Pulmonary artery endothelial cell (primary cell): ENCODE results near the gene ANO4. TPM values are rescaled to one million over a fixed set of nuclear protein-coding genes. Genes with fewer than 3 reads are reported as not detected.
"Not testable (repeated sequence)": the region's sequence is repeated elsewhere in the genome, so short reads cannot be mapped to it uniquely, and the experiment has no call there.

Experiments used
- DNase-seq: peaks from one replicate; pipeline ENCODE4 v3.0.0-alpha.2; 2011; ENCODE audit warnings: low read depth, low spot score
- total RNA-seq: library from RNA; depleted of rRNA; stranded (reverse); fragments of >200 nt; gene quantifications from 2 replicates; pipeline ENCODE4 v1.2.3, GENCODE V29; 2014

The ANO4 gene
- total RNA-seq, 1 donor from 2014 or later: 0.13 TPM

DNA sequence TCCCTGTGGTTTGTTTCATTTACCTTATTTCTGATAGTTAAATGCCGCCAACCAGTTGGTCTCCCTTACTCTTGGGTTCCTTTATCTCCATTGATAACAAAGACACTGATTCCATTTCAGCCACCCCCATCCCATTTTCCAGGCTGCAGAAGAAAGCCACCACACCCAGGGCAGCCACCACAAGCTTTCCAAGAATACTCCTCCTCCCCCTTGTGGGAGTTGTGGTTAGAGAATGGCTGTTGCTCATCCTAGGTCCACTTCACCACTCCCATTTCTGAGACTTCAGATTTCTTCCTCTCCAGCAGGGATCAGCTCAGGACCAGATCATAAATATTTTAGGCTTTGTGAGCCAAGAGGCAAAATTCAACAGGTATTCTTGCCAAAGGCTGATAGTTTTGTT is 73.9 kb downstream of the ANO4 start:
- DNase-seq: no peak

- DNase-seq: no peak
These were observed 76.7 kb downstream of the ANO4 start for GRCh38 chr12:100871195-100871734.

DNA sequence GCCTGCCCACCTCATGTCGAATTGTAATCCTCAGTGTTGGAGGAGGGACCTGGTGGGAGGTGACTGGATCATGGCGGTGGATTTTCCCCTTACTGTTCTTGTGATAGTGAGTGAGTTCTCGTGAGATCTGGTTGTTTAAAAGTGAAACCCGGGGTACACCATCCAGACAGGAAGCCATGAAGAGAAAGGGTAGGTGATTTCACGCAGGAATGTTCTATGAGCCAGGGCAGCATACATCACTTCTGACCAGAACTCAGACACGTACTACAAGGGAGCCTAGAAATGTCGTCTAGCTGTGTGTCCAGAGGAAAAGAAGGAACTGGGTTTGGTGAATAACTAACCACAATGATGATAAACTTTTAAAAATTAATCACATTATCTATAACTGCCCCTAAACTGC is 80.6 kb downstream of the ANO4 start:
- DNase-seq: no peak

DNA sequence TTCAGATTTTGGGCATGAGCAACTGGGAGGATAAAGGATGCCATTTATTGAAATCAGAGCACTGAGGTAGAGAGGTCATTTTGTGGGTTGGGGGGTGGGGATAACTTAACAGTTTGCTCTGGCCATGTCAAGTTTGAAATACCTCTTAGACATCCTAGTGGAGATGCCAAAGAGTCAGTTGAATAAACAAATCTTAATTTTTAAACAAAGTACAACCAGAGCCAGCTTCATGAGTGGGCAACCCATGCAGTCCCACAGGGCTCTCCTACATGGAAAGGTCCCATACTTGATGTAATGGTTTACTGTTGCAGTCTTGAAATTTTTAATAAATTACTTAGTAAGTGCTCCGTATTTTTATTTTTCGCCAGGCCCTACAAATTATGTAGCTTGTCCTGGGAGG is 81.2 kb downstream of the ANO4 start:
- DNase-seq: no peak

DNA sequence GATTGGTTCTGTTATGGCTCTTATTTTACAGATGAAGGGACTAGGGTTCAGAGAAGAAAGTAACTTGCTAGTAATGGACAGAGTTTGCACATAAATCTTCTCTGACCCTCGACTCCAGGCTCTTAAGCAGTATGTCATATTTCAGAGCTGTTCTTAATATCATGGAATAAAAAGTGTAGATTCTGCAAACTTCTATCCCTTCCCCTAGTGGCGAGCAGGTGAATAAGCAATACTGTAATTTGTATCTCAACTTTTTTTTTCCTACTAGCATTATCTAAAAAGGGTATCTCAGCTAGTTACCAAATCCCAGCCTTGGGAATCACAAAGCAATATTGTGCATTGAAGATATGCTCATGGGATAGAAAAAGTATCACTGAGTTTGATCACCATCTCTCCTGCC is 83.2 kb downstream of the ANO4 start:
- no peak for DNase-seq

DNA sequence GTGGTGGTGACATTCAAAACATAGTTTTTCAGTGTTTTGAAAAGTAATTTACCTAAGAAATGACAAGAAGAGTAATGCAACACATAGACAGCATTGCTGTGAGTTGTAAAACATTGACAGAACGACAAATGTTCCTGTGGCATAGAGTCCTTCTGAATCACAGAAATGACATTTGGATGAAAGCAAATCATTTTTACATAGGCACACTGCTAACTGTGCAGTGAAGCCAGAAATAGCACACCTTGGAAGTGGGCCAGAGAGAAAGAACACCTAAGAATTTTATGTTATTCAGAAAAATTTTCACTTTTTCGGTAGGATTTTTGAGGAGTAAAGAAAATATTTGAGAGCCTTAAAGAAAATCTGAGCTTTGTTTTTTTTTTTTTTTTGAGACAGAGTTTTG is 100.6 kb downstream of the ANO4 start:
- no peak for DNase-seq

DNA sequence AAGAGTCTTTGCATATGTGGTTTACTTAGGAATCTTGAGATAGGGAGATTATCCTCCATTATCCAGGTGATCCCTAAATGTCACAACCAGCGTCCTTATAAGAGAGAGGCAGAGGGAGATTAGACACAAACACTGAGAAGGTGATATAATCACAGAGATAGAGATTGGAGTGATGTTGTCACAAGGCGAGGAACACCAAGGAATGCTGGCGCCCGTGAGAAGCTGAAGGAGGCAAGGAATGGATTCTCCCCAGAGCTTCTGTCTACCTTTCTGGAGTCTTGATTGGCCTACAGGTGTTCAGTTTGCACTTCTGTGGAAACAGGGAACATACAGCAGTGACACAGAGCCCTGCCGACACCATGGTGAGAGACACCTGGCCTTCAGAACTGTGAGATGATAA is 101.6 kb downstream of the ANO4 start:
- no peak for DNase-seq

DNA sequence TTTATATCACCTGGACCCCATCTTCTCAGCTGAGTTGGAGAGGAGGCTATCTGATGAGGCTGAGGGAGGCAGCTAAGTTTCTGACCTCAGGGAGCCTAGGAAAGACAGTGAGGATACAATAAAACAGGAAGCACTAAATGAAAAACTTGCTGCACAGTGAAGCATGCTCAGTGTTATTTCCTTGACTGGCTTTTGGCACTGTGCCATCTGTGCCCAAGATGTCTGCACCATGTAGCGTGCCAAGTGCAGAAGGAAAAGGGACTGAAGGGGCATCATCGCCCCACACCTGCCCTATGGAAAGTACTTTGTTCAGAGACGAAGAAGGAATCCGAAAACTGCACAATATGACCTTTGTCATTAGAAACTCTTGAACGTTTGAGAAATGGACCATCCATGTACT is 102.7 kb downstream of the ANO4 start:
- DNase-seq: no peak

GRCh38 chr12:100899301-100899700 is 104.7 kb downstream of the ANO4 start:
- no peak for DNase-seq

DNA sequence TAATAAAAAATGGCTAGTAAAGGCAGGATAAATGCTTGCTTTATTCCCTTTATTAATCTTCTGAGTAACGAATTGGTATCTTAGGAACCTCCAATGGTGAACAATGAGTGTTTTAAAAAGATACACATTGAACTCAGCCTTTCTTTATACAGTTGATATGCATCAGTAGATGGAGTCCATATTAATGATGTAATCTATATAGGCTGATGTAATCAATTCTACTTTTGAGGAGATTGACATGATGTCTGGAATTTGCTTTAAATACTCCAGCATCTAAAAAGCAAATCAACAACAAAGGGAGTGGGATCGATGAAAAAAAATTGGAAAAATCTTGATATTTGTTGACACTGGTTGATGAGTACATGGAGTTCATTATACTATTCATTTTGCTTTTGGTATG is 106.2 kb downstream of the ANO4 start:
- no peak for DNase-seq

- DNase-seq: no peak
These were observed 106.7 kb downstream of the ANO4 start for GRCh38 chr12:100901266-100901665.

GRCh38 chr12:100904270-100904669 is 109.7 kb downstream of the ANO4 start:
- DNase-seq: no peak

DNA sequence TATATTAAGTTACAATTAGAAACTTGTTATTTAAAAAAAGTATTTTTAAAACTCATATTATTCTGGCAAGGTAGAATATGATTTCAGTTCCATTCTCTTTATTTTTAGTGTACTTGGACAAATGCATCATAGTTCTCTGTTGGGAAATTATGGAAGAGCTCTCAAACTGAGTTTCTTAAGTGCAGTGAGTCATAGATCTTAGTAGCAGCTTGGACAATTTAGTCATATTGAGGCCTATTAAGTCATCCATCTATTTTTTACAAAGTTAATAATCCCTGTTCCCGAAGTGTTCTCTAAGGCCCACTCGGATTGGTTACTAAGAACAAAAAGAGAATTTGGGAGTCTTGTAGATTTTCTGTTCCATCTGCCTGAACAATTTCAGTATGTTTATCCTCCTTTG is 113.9 kb downstream of the ANO4 start:
- no peak for DNase-seq

DNA sequence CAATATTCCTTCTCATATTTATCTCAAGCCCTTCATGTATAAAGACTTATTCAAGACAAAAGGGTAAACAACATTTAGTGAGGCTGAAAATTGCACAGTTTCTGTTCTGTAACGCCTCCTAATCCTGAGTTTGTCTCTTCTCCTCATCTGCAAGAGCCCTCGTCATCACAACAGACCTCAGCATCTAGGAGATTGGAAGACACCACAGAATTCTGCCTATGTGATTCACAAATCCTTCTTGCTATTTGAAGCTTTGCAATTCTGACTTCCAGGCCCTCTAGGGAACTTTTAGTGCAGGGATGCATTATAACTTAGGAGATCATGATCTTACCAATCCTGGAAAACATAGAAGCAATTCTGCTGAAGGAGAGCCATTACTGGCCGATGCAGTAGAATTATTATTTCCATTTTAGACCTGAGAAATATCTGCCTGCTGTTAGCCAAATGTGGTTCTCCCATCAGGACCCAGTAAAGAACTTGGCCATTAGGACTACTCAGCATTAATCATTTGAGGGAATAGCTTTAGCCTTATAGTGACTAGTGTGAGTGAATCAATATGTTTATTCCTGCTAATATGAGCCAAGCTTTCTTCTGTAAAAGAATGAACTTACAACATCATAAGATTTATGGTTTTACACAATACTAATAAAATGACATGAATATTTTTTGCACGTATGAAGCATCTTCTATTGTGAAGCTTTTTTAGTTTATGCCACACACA is 119.5 kb downstream of the ANO4 start:
- no peak for DNase-seq

DNA sequence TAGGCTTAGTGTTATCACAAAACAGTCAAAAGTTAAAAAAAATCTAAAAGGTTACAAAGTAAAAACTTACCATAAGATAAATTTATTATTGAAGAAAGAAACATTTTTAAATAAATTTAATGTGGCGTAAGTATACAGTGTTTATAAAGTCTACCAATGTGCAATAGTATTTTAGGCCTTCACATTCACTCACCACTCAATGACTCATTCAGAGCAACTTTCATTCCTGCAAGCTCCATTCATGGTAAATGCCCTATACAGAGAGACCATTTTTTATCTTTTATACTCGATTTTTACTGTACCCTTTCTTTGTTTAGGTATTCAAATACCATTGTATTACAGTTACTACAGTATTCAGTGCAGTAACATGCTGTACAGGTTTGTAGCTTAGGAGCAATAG is 124.5 kb downstream of the ANO4 start:
- no peak for DNase-seq

GRCh38 chr12:100920493-100920892 is 125.9 kb downstream of the ANO4 start:
- DNase-seq: no peak

DNA sequence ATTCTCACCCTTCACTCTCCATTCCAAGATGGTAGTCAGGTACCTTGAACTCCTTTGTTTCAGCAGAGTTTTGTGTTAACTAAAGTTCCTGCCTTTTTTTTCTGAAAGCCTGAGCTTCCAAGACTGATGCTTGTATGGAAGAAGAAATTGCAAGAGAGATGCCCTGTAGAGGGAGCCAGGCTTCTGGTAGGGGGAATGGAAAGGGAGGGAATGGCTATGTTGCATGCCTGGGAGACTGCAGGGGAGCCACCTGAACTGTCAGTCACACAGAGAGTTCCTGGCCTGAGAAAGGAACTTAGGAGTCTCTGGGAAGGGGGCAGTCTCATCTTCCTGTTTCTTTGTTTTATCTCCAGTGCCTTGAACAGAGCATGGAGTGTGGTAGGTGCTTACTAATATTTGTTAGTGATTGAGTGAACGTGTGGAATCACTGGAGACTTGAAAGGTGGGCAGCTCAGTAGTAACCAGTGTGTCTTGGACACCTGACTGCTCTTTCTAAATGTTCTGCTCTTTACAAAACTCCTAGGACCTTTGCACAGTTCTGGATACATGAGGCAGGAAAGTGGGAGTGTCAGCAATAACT is 132.2 kb downstream of the ANO4 start:
- peak; percentile 1 for DNase-seq

GRCh38 chr12:100927826-100928225 is 133.2 kb downstream of the ANO4 start:
- no peak for DNase-seq

DNA sequence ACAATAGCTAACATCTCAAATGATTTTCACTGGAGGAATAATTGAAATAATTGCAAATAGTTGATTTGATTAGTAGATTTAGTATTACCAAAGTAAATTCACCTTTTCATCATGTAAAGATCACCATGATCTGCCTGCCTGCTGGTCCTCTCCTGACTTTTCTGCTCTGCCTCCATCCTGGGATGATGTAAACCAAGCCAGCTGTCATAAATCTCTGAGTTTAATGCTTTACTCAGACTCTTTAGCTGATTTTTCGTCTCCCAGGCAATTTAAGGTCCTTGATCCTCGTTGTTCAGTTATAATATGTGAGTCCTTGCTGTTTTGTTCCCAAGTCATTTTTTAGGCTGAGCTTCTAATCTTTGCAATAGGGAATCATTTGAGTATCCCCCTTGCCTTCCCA is 138.0 kb downstream of the ANO4 start:
- DNase-seq: no peak

DNA sequence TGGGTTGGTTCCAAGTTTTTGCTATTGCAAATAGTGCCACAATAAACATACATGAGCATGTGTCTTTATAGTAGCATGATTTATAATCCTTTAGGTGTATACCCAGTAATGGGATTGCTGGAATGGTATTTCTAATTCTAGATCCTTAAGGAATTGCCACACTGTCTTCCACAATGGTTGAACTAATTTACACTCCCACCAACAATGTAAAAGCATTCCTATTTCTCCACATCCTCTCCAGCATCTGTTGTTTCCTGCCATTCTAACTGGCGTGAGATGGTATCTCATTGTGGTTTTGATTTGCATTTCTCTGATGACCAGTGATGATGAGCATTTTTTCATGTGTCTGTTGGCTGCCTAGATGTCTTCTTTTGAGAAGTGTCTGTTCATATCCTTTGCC is 139.0 kb downstream of the ANO4 start:
- DNase-seq: not testable (repeated sequence)

GRCh38 chr12:100935929-100936328 is 141.4 kb downstream of the ANO4 start:
- DNase-seq: no peak

DNA sequence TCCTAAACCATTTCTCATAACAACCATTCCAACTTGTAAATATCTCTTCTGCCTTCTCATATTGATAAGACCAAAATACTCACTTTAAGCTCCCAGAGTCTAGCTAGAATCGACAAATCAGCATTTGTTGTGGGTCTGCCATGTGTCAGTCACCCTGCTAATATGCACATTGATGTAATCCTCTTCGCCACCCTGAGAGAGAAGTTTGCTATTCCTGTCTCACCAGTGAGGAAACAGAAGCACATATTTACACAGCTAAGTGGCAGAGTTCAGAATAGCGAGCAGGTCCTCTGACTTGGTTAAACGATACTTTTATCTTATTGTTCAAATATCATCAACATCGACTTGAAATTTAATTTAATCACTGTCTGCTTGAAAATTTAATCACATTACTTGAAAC is 142.1 kb downstream of the ANO4 start:
- DNase-seq: no peak

GRCh38 chr12:100940503-100940902 is 145.9 kb downstream of the ANO4 start:
- no peak for DNase-seq
